IMR-90 (cell line): ENCODE data around the gene PTGES. TPM values are rescaled to one million over a fixed set of nuclear protein-coding genes. Genes with fewer than 3 reads are reported as not detected.
A peak's percentile ranks its signal among the peaks of the same experiment; 100 is the strongest.

Experiments
- ATAC-seq: fragments of 200-7000 bp; cut with Tn5 transposase; 2 replicates; pipeline ENCODE4 v1.9.1; 2020; ENCODE audit warnings: low read depth, mild to moderate bottlenecking, moderate library complexity
- BruUV-seq: library from RNA; stranded (reverse); fragments of 400-500 nt; replicated peaks from 2 replicates; lab custom pipeline; 2021; lab: Mats Ljungman, UMichigan
- CTCF ChIA-PET: fragments of 300-600 bp; formaldehyde crosslinking; extraction: SDS; loops from one replicate; lab custom pipeline; 2021; ENCODE audit warnings: antibody characterized with exemption; lab: Yijun Ruan, JAX
- POLR2A ChIA-PET: fragments of 300-600 bp; sonication (Branson Sonifier 250); formaldehyde crosslinking; loops from one replicate; lab custom pipeline; 2022; ENCODE audit warnings: antibody characterized with exemption; ENCODE audit not compliant: unreplicated experiment; lab: Charles Lee
- DNase-seq: peaks from one replicate; pipeline ENCODE4 v3.0.0; 2013
- H2AFZ ChIP-seq: replicated peaks from 2 replicates; pipeline ENCODE3; 2013; ENCODE audit warnings: low read length, mild to moderate bottlenecking; ENCODE audit not compliant: poor library complexity
- H2AK5ac ChIP-seq: 2 replicates; pipeline ENCODE4 v1.6.1; 2013; ENCODE audit warnings: low read depth, low read length, inconsistent platforms
- H2AK9ac ChIP-seq: replicated peaks from 2 replicates; pipeline ENCODE3; 2013; ENCODE audit warnings: mild to moderate bottlenecking, low read depth, low read length, moderate library complexity; ENCODE audit not compliant: poor library complexity
- H2BK120ac ChIP-seq: 2 replicates; pipeline ENCODE4 v1.6.1; 2013; ENCODE audit warnings: low read depth, low read length, inconsistent platforms
- H2BK15ac ChIP-seq: 3 replicates; pipeline ENCODE4 v1.6.1; 2013; ENCODE audit warnings: low read depth, low read length, inconsistent platforms
- H2BK20ac ChIP-seq: 2 replicates; pipeline ENCODE4 v1.6.1; 2013; ENCODE audit warnings: low read depth, mild to moderate bottlenecking, inconsistent platforms, low read length, moderate library complexity
- H2BK5ac ChIP-seq: 2 replicates; pipeline ENCODE4 v1.6.1; 2013; ENCODE audit warnings: mild to moderate bottlenecking, low read depth, low read length, inconsistent platforms; ENCODE audit not compliant: poor library complexity, severe bottlenecking
- H3K14ac ChIP-seq: replicated peaks from 2 replicates; pipeline ENCODE4 v1.6.1; 2013; ENCODE audit warnings: low read depth, low read length, inconsistent platforms
- H3K18ac ChIP-seq: 2 replicates; pipeline ENCODE4 v1.6.1; 2013; ENCODE audit warnings: low read depth, low read length, control low read depth
- H3K23ac ChIP-seq: 2 replicates; pipeline ENCODE4 v1.6.1; 2013; ENCODE audit warnings: low read depth, low read length, inconsistent platforms
- H3K27ac ChIP-seq: 2 replicates; pipeline ENCODE4 v1.5.1; 2013; ENCODE audit warnings: mild to moderate bottlenecking, control low read depth, low read length; ENCODE audit not compliant: insufficient read depth
- H3K27me3 ChIP-seq: 2 replicates; pipeline ENCODE4 v1.6.1; 2013; ENCODE audit warnings: low read length; ENCODE audit not compliant: control insufficient read depth, insufficient read depth
- H3K36me3 ChIP-seq: 2 replicates; pipeline ENCODE4 v1.6.1; 2013; ENCODE audit warnings: low read length, mixed read lengths; ENCODE audit not compliant: control insufficient read depth, insufficient read depth
- H3K4ac ChIP-seq: 2 replicates; pipeline ENCODE4 v1.6.1; 2013; ENCODE audit warnings: low read depth, low read length, inconsistent platforms
- H3K4me1 ChIP-seq: 2 replicates; pipeline ENCODE4 v1.6.1; 2013; ENCODE audit warnings: low read length, mixed read lengths; ENCODE audit not compliant: control insufficient read depth, insufficient read depth
- H3K4me2 ChIP-seq: 2 replicates; pipeline ENCODE4 v1.6.1; 2013; ENCODE audit warnings: low read depth, mild to moderate bottlenecking, control low read depth, low read length, moderate library complexity
- H3K4me3 ChIP-seq: 2 replicates; pipeline ENCODE4 v1.5.1; 2013; ENCODE audit warnings: low read depth, mild to moderate bottlenecking, control low read depth, low read length, moderate library complexity; ENCODE audit not compliant: insufficient read depth
- H3K56ac ChIP-seq: 2 replicates; pipeline ENCODE4 v1.6.1; 2013; ENCODE audit warnings: low read length, inconsistent platforms; ENCODE audit not compliant: insufficient read depth; ENCODE audit errors: extremely low read depth
- H3K79me1 ChIP-seq, 2 experiments: 2 replicates each; pipeline ENCODE4 v1.6.1; 2013; ENCODE audit warnings: low read length in 2 of 2, inconsistent platforms in 1 of 2, low read depth in 1 of 2
- H3K9ac ChIP-seq: 2 replicates; pipeline ENCODE4 v1.6.1; 2013; ENCODE audit warnings: low read depth, low read length, control low read depth
- H3K9me1 ChIP-seq: 2 replicates; pipeline ENCODE4 v1.6.1; 2013; ENCODE audit warnings: low read length, inconsistent platforms; ENCODE audit not compliant: insufficient read depth
- H3K9me3 ChIP-seq: 2 replicates; pipeline ENCODE4 v1.6.1; 2013; ENCODE audit warnings: low read length; ENCODE audit not compliant: control insufficient read depth, insufficient read depth
- H4K20me1 ChIP-seq: 2 replicates; pipeline ENCODE4 v1.6.1; 2013; ENCODE audit warnings: low read length, inconsistent platforms; ENCODE audit not compliant: insufficient read depth
- H4K5ac ChIP-seq: 2 replicates; pipeline ENCODE4 v1.6.1; 2013; ENCODE audit warnings: mild to moderate bottlenecking, low read depth, low read length, control low read depth
- H4K8ac ChIP-seq, 2 experiments: 2 replicates each; pipeline ENCODE4 v1.6.1; 2013; ENCODE audit warnings: low read depth in 2 of 2, low read length in 2 of 2, control low read depth in 1 of 2, inconsistent platforms in 1 of 2
- H4K91ac ChIP-seq: 2 replicates; pipeline ENCODE4 v1.6.1; 2013; ENCODE audit warnings: low read depth, low read length, inconsistent platforms; ENCODE audit not compliant: insufficient read depth
- CTCF ChIP-seq: conservative IDR thresholded peaks from 2 replicates; pipeline ENCODE4 v1.5.1; 2012; ENCODE audit warnings: mild to moderate bottlenecking, low read depth, low read length, improper control_type of control experiment
- ELK1 ChIP-seq: fragments of 150-350 bp; IDR thresholded peaks from 2 replicates; pipeline ENCODE4 v1.6.1; 2016; ENCODE audit warnings: low read depth, mild to moderate bottlenecking, low read length, moderate library complexity, borderline replicate concordance
- MAFK ChIP-seq: IDR thresholded peaks from 2 replicates; pipeline ENCODE4 v1.6.1; 2012; ENCODE audit warnings: low read depth, low read length, improper control_type of control experiment
- MAZ ChIP-seq: IDR thresholded peaks from 2 replicates; pipeline ENCODE4 v1.6.1; 2012; ENCODE audit warnings: low read depth, mild to moderate bottlenecking, low read length, improper control_type of control experiment, moderate library complexity, borderline replicate concordance
- MXI1 ChIP-seq: IDR thresholded peaks from 2 replicates; pipeline ENCODE4 v1.6.1; 2012; ENCODE audit warnings: low read depth, mild to moderate bottlenecking, low read length, moderate library complexity, borderline replicate concordance
- POLR2A ChIP-seq: IDR thresholded peaks from 2 replicates; pipeline ENCODE4 v1.6.1; 2012; ENCODE audit warnings: mild to moderate bottlenecking, low read depth, low read length
- RAD21 ChIP-seq: IDR thresholded peaks from 2 replicates; pipeline ENCODE4 v1.6.1; 2012; ENCODE audit warnings: low read length, improper control_type of control experiment
- USF2 ChIP-seq: fragments of 150-350 bp; IDR thresholded peaks from 2 replicates; pipeline ENCODE4 v1.6.1; 2017; ENCODE audit warnings: mild to moderate bottlenecking, antibody characterized with exemption, low read length, low read depth
- WGBS, 2 experiments: methylation state at CpG; one replicate each; pipeline versions ENCODE4 v1.1.5 to v1.1.7; 2013; ENCODE audit warnings: missing lambda C conversion rate in 2 of 2; ENCODE audit not compliant: insufficient read length in 1 of 2; ENCODE audit errors: extremely low coverage in 2 of 2; 5-methylcytosine and 5-hydroxymethylcytosine counted together
- dilution Hi-C: fragments of 300-500 bp; cut with HindIII; formaldehyde crosslinking; loops from one replicate; pipeline ENCODE4 v1.14.3; 2018; ENCODE audit warnings: low sequenced_read_pairs; ENCODE audit not compliant: unreplicated experiment
- in situ Hi-C: fragments of 300-500 bp; cut with MboI; formaldehyde crosslinking; loops from 3 replicates; pipeline ENCODE4 v1.14.3; 2019; ENCODE audit warnings: low sequenced_read_pairs, inconsistent platforms, mixed read lengths
- intact Hi-C: fragments of 100-400 bp; cut with micrococcal nuclease; formaldehyde crosslinking; loops from 2 replicates; pipeline ENCODE4 v1.10.0; 2022
- polyA plus RNA-seq, 3 experiments: library from polyadenylated mRNA; depleted of rRNA; stranded (reverse); fragments of >200 nt; gene quantifications; 2 replicates each; pipeline ENCODE4 v1.2.3, GENCODE V29; 2012; ENCODE audit warnings: low replicate concordance in 1 of 3
- total RNA-seq: library from RNA; depleted of rRNA; stranded (reverse); fragments of >200 nt; gene quantifications from 2 replicates; pipeline ENCODE4 v1.2.3, GENCODE V29; 2012

PTGES gene
- total and polyA plus RNA-seq, 2 of the 4 experiments (the other 2 are of a cell fraction) = 3.2 to 6.3 TPM

- intact Hi-C loops = no loop called here
- POLR2A ChIA-PET = no interaction called here
Observed at GRCh38 chr9:129769669-129770068, 16.8 kb upstream of the PTGES start.

More at GRCh38 chr9:129769669-129770068, 16.8 kb upstream of the PTGES start:
- no peaks in the 10 kb centered on the region for H4K20me1 ChIP-seq
- CTCF ChIA-PET = no interaction called here
- H3K9ac ChIP-seq = no peak overlapping the region
- H2BK120ac ChIP-seq = no peak overlapping the region; the same call in 1 of the 2 replicates
- no peak for TF ChIP-seq ELK1
- TF ChIP-seq MAZ = no peak
- TF ChIP-seq MXI1 = no peak
- no peak for TF ChIP-seq MAFK
- no peak for TF ChIP-seq POLR2A
- TF ChIP-seq CTCF = no peak
- TF ChIP-seq USF2 = no peak
- no peak for TF ChIP-seq RAD21
- peaks cover 3% of the 10 kb centered on the region; the same call in 1 of the 2 replicates for H3K4me1 ChIP-seq
- no peak overlapping the region for H2AK9ac ChIP-seq
- no peaks in the 10 kb centered on the region for H3K36me3 ChIP-seq
- H3K79me1 ChIP-seq = no peaks in the 10 kb centered on the region
- H2AFZ ChIP-seq = no peak overlapping the region
- H3K27me3 ChIP-seq = no peaks in the 10 kb centered on the region
- in situ Hi-C loops = no loop called here
- H3K4me3 ChIP-seq = no peak overlapping the region
- H3K4me2 ChIP-seq = no peak overlapping the region
- H3K23ac ChIP-seq = no peak overlapping the region
- no peaks in the 10 kb centered on the region for H3K9me3 ChIP-seq
- no peak overlapping the region for H3K4ac ChIP-seq
- H3K18ac ChIP-seq = no peak overlapping the region
- no peak overlapping the region for H2BK5ac ChIP-seq
- dilution Hi-C loops = no loop called here
- H3K14ac ChIP-seq = no peak overlapping the region; the same call in 1 of the 2 replicates
- BruUV-seq = no TSS peak
- DNase-seq = no peak
- H4K5ac ChIP-seq = no peak overlapping the region
- no peak overlapping the region for H3K56ac ChIP-seq
- 82% methylated on average over 4 of the region's 5 CpGs; no CpG with 5 or more reads in 1 of the 2 experiments for WGBS, 2 experiments
- peak overlapping the region; percentile 71; the same call in 1 of the 2 replicates for H2AK5ac ChIP-seq
- no peak overlapping the region; the same call in 2 of the 3 replicates for H2BK15ac ChIP-seq
- no peak overlapping the region for H4K91ac ChIP-seq
- no peak overlapping the region for H4K8ac ChIP-seq
- H2BK20ac ChIP-seq = no peak overlapping the region
- no peak for ATAC-seq
- H3K27ac ChIP-seq = no peak overlapping the region
- peaks cover 8% of the 10 kb centered on the region; the same call in 1 of the 2 replicates for H3K9me1 ChIP-seq
